GM19395 (cell line): Measurements from ENCODE around the gene SETD9.

Source experiments
- ATAC-seq: cut with Tn5 transposase; IDR thresholded peaks from one replicate; pipeline ENCODE4 v1.9.1; 2021; ENCODE audit warnings: mild to moderate bottlenecking, moderate library complexity; ENCODE audit not compliant: unreplicated experiment

SETD9 gene

GRCh38 chr5:56934325-56934724, 24.9 kb downstream of the SETD9 start:
- ATAC-seq = no peak

- ATAC-seq = no peak
Observed at GRCh38 chr5:56938858-56939257, 29.5 kb downstream of the SETD9 start.

GRCh38 chr5:56941981-56942380, 32.6 kb downstream of the SETD9 start:
- no peak for ATAC-seq

- no peak for ATAC-seq
Observed at GRCh38 chr5:56947052-56947451, 37.7 kb downstream of the SETD9 start.

- peak; percentile 59 for ATAC-seq
Observed at GRCh38 chr5:56950626-56951125, 41.3 kb downstream of the SETD9 start.

- peak; percentile 54 for ATAC-seq
Observed at GRCh38 chr5:56951126-56951945, 41.9 kb downstream of the SETD9 start.

GRCh38 chr5:56951946-56952691, 42.7 kb downstream of the SETD9 start, which contains the start of gene MIER3:
Gene MIER3 (minus strand): TSS chr5:56952123. CDS start chr5:56952102, 21 bp downstream.
- ATAC-seq = peak; percentile 86

GRCh38 chr5:56954262-56954661, 44.9 kb downstream of the SETD9 start:
- no peak for ATAC-seq

- no peak for ATAC-seq
Observed at GRCh38 chr5:56958595-56958994, 49.2 kb downstream of the SETD9 start.

- no peak for ATAC-seq
Observed at GRCh38 chr5:56959326-56959725, 49.9 kb downstream of the SETD9 start.

GRCh38 chr5:56961746-56962145, 52.4 kb downstream of the SETD9 start:
- no peak for ATAC-seq

- no peak for ATAC-seq
Observed at GRCh38 chr5:56962286-56962685, 52.9 kb downstream of the SETD9 start.

- no peak for ATAC-seq
Observed at GRCh38 chr5:56963246-56963645, 53.9 kb downstream of the SETD9 start.

- ATAC-seq = no peak
Observed at GRCh38 chr5:56964173-56964572, 54.8 kb downstream of the SETD9 start.
